Mucosa of rectum (tissue), 2 donors: ENCODE measurements around the gene SNCG.
"Not testable (repeated sequence)": the region's sequence is repeated elsewhere in the genome, so short reads cannot be mapped to it uniquely, and the experiment has no call there.

Source experiments
- H3K27ac ChIP-seq, 2 donors: one replicate each; pipeline ENCODE4 v1.7.0; 2013; ENCODE audit warnings: inconsistent platforms in 2 of 2, low read depth in 2 of 2, low read length in 2 of 2
- H3K27me3 ChIP-seq, 2 donors: one replicate each; pipeline ENCODE4 v1.7.0; 2013; ENCODE audit warnings: low read length in 2 of 2; ENCODE audit not compliant: control insufficient read depth in 2 of 2, insufficient read depth in 2 of 2
- H3K36me3 ChIP-seq, 2 donors: one replicate each; pipeline ENCODE4 v1.7.0; 2013; ENCODE audit warnings: low read length in 2 of 2; ENCODE audit not compliant: control insufficient read depth in 2 of 2, insufficient read depth in 2 of 2
- H3K4me1 ChIP-seq, 2 donors: one replicate each; pipeline ENCODE4 v1.7.0; 2013; ENCODE audit warnings: low read length in 2 of 2, mild to moderate bottlenecking in 1 of 2; ENCODE audit not compliant: control insufficient read depth in 2 of 2, insufficient read depth in 2 of 2
- H3K4me3 ChIP-seq, 2 donors: one replicate each; pipeline ENCODE4 v1.7.0; 2013; ENCODE audit warnings: low read length in 2 of 2
- H3K9ac ChIP-seq, 2 donors: one replicate each; pipeline ENCODE4 v1.7.0; 2013; ENCODE audit warnings: low read length in 2 of 2, low read depth in 1 of 2, mild to moderate bottlenecking in 1 of 2
- H3K9me3 ChIP-seq, 2 donors: one replicate each; pipeline ENCODE4 v1.7.0; 2013; ENCODE audit warnings: low read length in 2 of 2; ENCODE audit not compliant: control insufficient read depth in 2 of 2
- donor health status: healthy.
- donor health status: Normal muscosa, but diverticular disease.

SNCG gene

DNA sequence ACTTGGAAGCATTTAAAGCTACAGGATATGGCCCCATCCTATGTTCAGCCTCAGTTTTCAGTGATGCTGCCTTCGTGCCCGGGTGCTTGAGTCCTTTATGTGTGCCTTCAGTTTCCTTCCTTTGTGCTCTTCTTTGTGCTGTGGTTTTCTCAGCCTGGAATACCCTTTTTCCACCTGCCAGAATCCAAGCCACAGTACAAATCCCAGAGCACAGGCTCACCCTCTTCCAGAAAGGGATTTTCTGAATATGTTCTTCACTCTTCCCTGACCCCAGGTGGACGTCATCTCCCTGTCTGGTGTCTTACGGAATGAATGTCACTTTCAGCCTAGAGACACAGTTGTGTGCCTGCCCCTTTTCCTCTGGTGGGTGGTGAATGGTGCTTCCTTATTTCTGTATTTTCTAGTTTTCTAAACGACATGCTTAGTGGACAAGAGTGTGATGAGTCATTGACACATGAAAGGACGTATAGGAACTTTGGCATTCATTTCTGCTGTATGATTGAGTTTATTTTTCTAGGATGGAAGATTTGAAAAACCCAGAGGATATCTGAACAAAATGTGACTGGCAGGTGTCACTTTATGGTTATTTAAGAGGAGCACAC lies 41.5 kb downstream of the SNCG start:
- H3K9me3 ChIP-seq, H3K4me1 ChIP-seq, H3K27me3 ChIP-seq, H3K36me3 ChIP-seq, H3K27ac ChIP-seq, H3K4me3 ChIP-seq, H3K9ac ChIP-seq: not testable (repeated sequence)

DNA sequence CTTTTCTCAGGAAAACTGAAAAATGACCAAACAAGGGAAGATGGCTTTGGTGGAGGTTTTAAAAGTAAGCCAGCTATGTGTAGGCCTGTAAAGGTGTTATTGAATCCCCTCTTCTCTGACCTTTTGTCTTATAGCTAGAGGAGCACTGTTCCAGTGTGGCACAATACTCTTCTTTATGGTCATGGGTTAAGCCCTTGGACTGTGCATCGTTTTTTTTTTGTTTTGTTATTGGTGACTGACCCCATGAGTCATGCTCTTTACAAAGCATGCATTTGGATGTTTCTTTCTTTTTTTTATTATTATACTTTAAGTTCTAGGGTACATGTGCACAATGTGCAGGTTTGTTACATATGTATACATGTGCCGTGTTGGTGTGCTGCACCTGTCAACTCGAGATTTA lies 42.1 kb downstream of the SNCG start:
- Histone ChIP-seq H3K36me3 (no peaks in the 10 kb centered on the region), H3K27ac (no peak overlapping the region), H3K27me3 (no peaks in the 10 kb centered on the region), H3K9me3 (no peaks in the 10 kb centered on the region), H3K9ac (no peak overlapping the region), H3K4me3 (no peak overlapping the region), H3K4me1 (no peaks in the 10 kb centered on the region)

DNA sequence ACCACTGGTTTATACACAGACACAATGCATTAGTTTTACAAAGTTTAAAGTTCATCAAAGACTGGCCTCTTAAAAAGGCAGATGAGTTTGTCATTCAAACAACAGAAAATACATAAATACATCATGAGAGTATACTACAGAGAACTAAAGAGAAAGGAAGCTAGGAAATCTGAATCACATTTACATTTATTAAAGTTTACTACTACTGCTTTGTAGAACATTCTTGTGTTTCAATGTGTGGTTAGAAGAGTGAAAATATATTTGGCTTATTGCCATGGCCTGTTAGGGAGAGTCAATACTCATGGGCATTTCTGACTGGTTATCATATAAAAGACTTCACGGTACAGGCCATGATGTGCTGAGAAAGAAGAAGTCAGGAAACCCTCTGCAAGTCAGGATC lies 48.7 kb downstream of the SNCG start:
- H3K4me3 ChIP-seq, H3K9me3 ChIP-seq, H3K9ac ChIP-seq, H3K4me1 ChIP-seq, H3K27ac ChIP-seq, H3K36me3 ChIP-seq, H3K27me3 ChIP-seq: not testable (repeated sequence)

DNA sequence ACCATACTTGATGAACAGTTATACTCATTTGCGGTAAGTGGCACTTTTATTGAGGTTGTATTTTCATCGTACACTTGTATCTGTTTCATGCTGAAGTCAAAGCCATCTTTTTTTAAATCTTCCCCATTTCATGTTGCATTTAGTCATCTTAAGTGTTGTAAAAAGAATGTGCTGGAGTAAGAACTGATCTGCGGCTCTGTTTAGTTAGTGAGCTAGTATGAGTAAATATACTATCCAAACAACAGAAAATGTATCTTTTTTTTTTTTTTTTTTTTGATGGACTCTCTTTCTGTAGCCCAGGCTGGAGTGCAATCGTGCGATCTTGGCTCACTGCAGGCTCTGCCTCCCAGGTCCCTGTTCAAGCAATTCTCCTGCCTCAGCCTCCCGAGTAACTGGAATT lies 49.3 kb downstream of the SNCG start:
- H3K4me3 ChIP-seq, H3K4me1 ChIP-seq, H3K27me3 ChIP-seq, H3K27ac ChIP-seq, H3K9ac ChIP-seq, H3K9me3 ChIP-seq, H3K36me3 ChIP-seq: not testable (repeated sequence)

DNA sequence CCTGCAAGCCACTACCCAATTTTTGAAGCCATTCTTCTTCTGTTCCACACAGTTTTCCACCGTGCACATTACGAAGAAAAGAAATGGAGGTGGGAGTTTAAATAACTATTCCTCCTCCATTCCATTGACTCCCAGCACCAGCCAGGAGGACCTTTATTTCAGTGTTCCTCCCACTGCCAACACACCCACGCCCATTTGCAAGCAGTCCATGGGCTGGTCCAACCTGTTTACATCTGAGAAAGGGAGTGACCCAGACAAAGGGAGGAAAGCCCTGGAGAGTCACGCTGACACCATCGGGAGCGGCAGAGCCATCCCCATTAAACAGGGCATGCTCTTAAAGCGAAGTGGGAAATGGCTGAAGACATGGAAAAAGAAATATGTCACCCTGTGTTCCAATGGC lies 49.9 kb downstream of the SNCG start:
- H3K27me3 ChIP-seq, H3K36me3 ChIP-seq, H3K27ac ChIP-seq, H3K9me3 ChIP-seq, H3K9ac ChIP-seq, H3K4me3 ChIP-seq, H3K4me1 ChIP-seq: not testable (repeated sequence)

DNA sequence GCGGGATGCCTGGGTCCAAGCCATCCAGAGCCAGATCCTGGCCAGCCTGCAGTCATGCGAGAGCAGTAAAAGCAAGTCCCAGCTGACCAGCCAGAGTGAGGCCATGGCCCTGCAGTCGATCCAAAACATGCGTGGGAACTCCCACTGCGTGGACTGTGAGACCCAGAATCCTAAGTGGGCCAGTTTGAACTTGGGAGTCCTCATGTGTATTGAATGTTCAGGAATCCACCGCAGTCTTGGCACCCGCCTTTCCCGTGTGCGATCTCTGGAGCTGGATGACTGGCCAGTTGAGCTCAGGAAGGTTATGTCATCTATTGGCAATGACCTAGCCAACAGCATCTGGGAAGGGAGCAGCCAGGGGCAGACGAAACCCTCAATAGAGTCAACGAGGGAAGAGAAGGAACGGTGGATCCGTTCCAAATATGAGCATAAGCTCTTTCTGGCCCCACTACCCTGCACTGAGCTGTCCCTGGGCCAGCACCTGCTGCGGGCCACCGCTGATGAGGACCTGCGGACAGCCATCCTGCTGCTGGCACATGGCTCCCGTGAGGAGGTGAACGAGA lies 50.8 kb downstream of the SNCG start:
- not testable (repeated sequence) for H3K9ac ChIP-seq, H3K9me3 ChIP-seq, H3K4me1 ChIP-seq, H3K27ac ChIP-seq, H3K4me3 ChIP-seq, H3K27me3 ChIP-seq, H3K36me3 ChIP-seq
